Measurements from ENCODE around the gene TRNT1.

GRCh38 chr3:3192286-3192675 lies 65.5 kb downstream of the TRNT1 start:
- TF ChIP-seq EZH2phosphoT487 (IDR thresholded peaks at IDR 0.05; ENCODE audit: borderline replicate concordance, low read length), result no peak
- no peak for TF ChIP-seq CTCF (conservative IDR thresholded peaks at IDR 0.05; ENCODE audit: low read depth, low read length)
- TF ChIP-seq EZH2 (IDR thresholded peaks at IDR 0.05; ENCODE audit: low read length, unreplicated experiment), result no peak
